Lower lobe of right lung (tissue), 2 donors: ENCODE results near the gene SLC25A44. TPM values are rescaled to one million over a fixed set of nuclear protein-coding genes. Genes with fewer than 3 reads are reported as not detected.
"Not testable (repeated sequence)": the region's sequence is repeated elsewhere in the genome, so short reads cannot be mapped to it uniquely, and the experiment has no call there.

Experiments used
- ATAC-seq, 2 donors: fragments of 200-7000 bp; cut with Tn5 transposase; one replicate each; pipeline ENCODE4 v1.9.1; 2020 to 2022; ENCODE audit warnings: mild to moderate bottlenecking in 2 of 2, moderate library complexity in 2 of 2
- DNase-seq: peaks from one replicate; pipeline ENCODE4 v3.0.0-alpha.2; 2020
- H3K27ac ChIP-seq: fragments of 200-600 bp; one replicate; pipeline ENCODE4 v1.8.0; 2022
- H3K27me3 ChIP-seq: fragments of 200-600 bp; one replicate; pipeline ENCODE4 v1.8.0; 2022; ENCODE audit warnings: low read depth
- H3K36me3 ChIP-seq: fragments of 200-600 bp; one replicate; pipeline ENCODE4 v1.8.0; 2022; ENCODE audit warnings: mild to moderate bottlenecking
- H3K4me1 ChIP-seq: fragments of 200-600 bp; one replicate; pipeline ENCODE4 v1.8.0; 2022
- H3K4me3 ChIP-seq: fragments of 200-600 bp; one replicate; pipeline ENCODE4 v1.8.0; 2022; ENCODE audit warnings: mild to moderate bottlenecking
- H3K9me3 ChIP-seq: fragments of 200-600 bp; one replicate; pipeline ENCODE4 v1.8.0; 2022
- intact Hi-C: fragments of 100-400 bp; cut with DNase I; formaldehyde crosslinking; loops from one replicate; pipeline ENCODE4 v1.11.0; 2022
- total RNA-seq: library from RNA; stranded (reverse); fragmentation: NEBNext Ultra II Directional; extraction: Animal tissue kit (Norgen Biotek cat#: 25700); gene quantifications from one replicate; pipeline ENCODE4 v1.2.1, GENCODE V29; 2021
- TF ChIP-seq, protein P1 (sequence below): fragments of 200-600 bp; IDR thresholded peaks from one replicate; pipeline ENCODE4 v1.8.0; 2022; ENCODE audit warnings: antibody characterized with exemption, mild to moderate bottlenecking
- donor health status: DM: no; HTN: yes; CAD: no; lungs with severe emphysema.

The SLC25A44 gene
- total RNA-seq, 1 donor from 2014 or later: 17.7 TPM

DNA sequence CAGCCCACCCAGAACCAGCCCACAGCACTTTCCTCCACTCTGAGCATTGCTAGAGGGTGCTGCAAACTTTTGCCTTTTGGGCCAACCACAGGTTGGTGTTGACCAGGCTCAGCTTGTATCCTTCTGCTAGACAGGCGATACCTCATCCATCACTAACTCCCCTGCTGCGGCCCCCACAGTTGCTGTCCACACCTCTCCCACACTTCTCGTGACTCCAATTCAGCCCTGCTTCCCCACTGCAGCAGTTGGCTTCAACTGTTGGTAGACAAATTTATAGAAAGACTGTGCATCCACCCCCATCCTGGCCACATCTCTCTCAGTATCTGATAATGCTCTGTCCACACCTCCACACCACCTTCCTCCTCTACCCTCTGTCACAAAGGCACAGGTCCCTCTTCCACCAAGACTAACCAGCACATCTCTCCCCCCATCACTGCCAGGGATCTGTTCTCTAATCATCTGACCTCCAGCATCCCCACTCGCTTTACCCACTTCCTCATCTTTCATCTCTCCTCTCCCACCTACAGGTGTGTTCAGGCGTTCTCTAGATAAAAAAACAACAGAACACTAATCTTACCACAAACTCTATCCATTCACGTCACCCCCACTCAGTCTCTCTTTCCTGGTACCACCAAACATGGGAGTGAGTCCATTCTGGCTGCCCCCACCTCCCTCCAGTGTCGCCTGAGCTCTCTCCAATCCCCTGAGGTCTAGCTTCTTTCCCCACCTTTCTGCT lies 15.8 kb upstream of the SLC25A44 start:
- ATAC-seq: no peak
- Histone ChIP-seq H3K9me3 (no peaks in the 10 kb centered on the region), H3K27me3 (no peaks in the 10 kb centered on the region), H3K27ac (no peak overlapping the region), H3K4me1 (no peaks in the 10 kb centered on the region), H3K36me3 (peaks cover 26% of the 10 kb centered on the region), H3K4me3 (no peak overlapping the region)
- TF ChIP-seq, protein P1, sequence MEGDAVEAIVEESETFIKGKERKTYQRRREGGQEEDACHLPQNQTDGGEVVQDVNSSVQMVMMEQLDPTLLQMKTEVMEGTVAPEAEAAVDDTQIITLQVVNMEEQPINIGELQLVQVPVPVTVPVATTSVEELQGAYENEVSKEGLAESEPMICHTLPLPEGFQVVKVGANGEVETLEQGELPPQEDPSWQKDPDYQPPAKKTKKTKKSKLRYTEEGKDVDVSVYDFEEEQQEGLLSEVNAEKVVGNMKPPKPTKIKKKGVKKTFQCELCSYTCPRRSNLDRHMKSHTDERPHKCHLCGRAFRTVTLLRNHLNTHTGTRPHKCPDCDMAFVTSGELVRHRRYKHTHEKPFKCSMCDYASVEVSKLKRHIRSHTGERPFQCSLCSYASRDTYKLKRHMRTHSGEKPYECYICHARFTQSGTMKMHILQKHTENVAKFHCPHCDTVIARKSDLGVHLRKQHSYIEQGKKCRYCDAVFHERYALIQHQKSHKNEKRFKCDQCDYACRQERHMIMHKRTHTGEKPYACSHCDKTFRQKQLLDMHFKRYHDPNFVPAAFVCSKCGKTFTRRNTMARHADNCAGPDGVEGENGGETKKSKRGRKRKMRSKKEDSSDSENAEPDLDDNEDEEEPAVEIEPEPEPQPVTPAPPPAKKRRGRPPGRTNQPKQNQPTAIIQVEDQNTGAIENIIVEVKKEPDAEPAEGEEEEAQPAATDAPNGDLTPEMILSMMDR: no peak
- DNase-seq: no peak
- intact Hi-C loops: no loop called here

DNA sequence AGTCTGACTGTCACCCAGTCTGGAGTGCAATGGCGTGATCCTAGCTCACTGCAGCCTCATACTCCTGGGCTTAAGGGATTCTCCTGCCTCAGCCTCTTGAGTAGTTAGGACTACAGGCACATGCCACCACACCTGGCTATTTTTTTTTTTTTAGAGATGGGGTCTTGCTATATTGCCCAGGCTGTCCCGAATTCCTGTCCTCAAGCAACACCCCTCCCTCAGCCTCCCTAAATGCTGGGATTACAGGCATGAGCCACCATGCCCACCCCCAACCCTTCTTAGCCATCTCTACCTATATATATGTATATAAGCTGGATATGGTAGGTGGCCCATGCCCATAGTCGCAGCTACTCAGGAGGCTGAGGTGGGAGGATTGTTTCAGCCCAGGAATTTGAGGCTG lies 13.4 kb upstream of the SLC25A44 start:
- ATAC-seq: no peak
- no peak for DNase-seq
- no peaks in the 10 kb centered on the region for H3K4me1 ChIP-seq
- no peak overlapping the region for H3K27ac ChIP-seq
- peaks cover 13% of the 10 kb centered on the region for H3K36me3 ChIP-seq
- TF ChIP-seq, protein P1: no peak
- H3K27me3 ChIP-seq: no peaks in the 10 kb centered on the region
- H3K4me3 ChIP-seq: no peak overlapping the region
- intact Hi-C loops: no loop called here
- no peaks in the 10 kb centered on the region for H3K9me3 ChIP-seq

DNA sequence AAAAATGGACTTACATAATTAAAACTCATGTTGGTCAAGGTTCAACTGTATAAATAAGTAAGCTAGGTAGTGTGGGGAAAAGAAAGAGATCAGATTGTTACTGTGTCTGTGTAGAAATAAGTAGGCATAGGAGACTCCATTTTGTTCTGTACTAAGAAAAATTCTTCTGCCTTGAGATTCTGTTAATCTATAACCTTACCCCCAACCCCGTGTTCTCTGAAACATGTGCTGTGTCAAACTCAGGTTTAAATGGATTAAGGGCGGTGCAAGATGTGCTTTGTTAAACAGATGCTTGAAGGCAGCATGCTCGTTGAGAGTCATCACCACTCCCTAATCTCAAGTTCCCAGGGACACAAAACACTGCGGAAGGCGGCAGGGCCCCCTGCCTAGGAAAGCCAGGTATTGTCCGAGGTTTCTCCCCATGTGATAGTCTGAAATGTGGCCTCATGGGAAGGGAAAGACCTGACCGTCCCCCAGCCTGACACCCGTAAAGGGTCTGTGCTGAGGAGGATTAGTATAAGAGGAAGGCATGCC lies 12.4 kb upstream of the SLC25A44 start:
- H3K27me3 ChIP-seq, H3K4me3 ChIP-seq, DNase-seq, H3K36me3 ChIP-seq, H3K9me3 ChIP-seq, intact Hi-C loops, ATAC-seq, H3K4me1 ChIP-seq: not testable (repeated sequence)
- H3K27ac ChIP-seq: peak overlapping the region; percentile 50

DNA sequence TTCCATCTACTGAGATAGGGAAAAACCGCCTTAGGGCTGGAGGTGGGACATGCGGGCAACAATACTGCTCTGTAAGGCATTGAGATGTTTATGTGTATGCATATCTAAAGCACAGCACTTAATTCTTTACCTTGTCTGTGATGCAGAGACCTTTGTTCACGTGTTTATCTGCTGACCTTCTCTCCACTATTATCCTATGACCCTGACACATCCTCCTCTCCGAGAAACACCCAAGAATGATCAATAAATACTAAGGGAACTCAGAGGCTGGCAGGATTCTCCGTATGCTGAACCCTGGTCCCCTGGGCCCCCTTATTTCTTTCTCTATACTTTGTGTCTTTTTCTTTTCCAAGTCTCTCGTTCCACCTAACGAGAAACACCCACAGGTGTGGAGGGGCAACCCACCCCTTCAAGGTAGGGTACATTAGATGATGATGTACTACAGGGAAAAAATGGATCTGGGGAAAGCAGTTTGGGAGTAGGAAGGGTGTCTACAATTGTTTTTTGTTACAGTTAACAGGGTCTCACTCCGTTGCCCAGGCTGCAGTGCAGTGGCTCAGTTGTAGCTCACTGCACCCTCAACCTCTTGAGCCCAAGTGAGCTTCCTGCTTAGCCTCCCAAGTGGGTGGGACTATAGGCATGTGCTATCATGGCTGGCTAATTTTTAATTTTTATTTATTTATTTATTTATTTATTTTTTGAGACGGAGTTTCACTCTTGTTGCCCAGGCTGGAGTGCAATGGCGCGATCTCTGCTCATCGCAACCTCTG lies 11.7 kb upstream of the SLC25A44 start:
- ATAC-seq: peak in 1 of 2 donors; percentile 33
- H3K4me3 ChIP-seq, H3K9me3 ChIP-seq, H3K4me1 ChIP-seq, H3K36me3 ChIP-seq, H3K27me3 ChIP-seq, intact Hi-C loops, DNase-seq: not testable (repeated sequence)
- peak overlapping the region; percentile 50 for H3K27ac ChIP-seq

DNA sequence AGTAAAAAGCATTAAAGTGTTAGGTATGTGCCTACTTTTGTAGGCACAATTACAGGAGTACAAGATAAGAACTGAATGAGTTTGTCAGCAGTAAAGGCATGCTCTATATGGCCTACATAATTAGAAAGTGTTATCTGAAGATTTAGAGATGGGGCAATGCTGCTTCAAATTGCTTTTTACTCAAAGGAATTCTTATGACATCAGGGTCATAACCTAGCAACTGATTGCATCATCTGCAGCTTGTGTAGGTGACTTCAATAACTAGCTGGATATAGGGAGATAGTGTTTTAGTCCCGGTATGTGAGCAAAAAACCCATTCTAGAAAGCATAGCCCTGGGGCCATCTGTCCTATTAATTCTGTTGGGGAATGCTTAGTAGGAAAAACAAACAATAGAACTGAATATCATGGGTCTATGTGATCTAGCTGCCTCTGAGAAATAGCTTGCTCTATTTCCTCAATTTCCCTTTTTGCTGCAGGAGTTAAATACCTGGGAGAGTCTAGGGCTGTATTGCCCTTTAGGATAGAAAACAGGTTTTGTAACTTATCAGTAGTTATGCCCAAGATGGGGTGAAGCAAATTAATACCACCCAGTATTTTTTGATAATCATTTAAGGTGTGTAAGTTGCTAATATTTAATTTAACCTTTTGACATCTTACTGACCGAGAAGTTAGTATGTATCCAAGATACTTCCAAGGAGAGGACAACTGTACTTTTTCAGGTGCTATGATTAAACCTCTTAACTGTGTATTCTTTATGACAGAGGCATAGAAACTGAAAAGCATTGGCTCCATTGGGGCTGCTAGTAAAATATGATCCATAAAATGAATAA lies 7.3 kb upstream of the SLC25A44 start:
- ATAC-seq, H3K4me1 ChIP-seq, DNase-seq, H3K27me3 ChIP-seq, H3K9me3 ChIP-seq, intact Hi-C loops, H3K27ac ChIP-seq, H3K36me3 ChIP-seq, H3K4me3 ChIP-seq: not testable (repeated sequence)

DNA sequence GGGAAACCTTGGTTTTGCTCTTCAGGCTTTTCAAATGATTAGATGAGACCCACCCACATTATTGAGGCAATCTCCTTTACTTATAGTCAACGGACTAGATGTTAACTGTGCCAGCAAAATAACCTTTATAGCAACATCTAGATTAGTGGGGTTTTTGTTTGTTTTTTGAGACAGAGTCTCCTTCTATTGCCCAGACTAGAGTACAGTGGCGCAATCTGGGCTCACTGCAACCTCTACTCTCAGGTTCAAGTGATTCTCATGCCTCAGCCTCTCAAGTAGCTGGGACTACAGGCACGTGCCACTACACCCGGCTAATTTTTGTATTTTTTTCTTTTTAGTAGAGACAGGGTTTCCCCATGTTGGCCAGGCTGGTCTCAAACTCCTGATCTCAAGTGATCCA lies 3.6 kb upstream of the SLC25A44 start:
- intact Hi-C loops: not testable (repeated sequence)
- peak in 1 of 2 donors; percentile 5 for ATAC-seq

DNA sequence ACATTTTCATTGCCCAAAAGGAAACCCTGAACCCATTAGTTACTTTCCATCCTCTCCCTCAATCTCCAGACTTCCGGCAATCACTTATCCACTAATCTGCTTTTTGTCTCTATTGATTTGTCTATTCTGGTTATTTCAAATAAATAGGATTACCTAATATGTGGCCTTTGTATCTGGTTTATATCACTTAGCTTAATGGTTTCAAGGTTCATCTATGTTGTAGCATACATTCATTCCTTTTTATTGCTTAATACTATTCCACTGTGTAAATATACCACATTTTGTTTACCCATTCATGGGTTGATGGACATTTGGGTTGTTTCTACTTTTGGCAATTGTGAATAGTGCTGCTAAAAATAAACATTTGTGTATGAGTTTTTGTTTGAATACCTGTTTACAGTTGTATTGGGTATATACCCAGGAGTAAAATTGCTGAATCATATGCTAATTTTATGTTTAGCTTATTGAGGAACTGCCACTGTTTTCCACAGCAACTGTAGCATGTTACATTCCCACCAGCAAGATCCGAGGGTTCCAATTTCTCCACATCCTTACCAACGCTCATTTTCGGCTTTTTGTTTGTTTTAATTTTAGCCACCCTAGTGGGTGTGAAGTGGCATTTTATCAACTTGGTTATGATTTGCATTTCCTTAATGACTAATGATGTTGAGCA lies 2.5 kb upstream of the SLC25A44 start:
- Histone ChIP-seq H3K4me1 (peaks cover 26% of the 10 kb centered on the region), H3K27ac (no peak overlapping the region), H3K4me3 (no peak overlapping the region), H3K9me3 (no peaks in the 10 kb centered on the region), H3K27me3 (no peaks in the 10 kb centered on the region), H3K36me3 (peaks cover 9% of the 10 kb centered on the region)
- ATAC-seq: no peak
- intact Hi-C loops: no loop called here
- no peak for DNase-seq
- TF ChIP-seq, protein P1: no peak

More for the DNA sequence above, 3.6 kb upstream of the SLC25A44 start:
- H3K4me1 ChIP-seq: peaks cover 17% of the 10 kb centered on the region
- not testable (repeated sequence) for H3K9me3 ChIP-seq, H3K4me3 ChIP-seq, H3K36me3 ChIP-seq, H3K27me3 ChIP-seq, DNase-seq, H3K27ac ChIP-seq
